Activated T-cell treated with anti-CD3 and anti-CD28 coated beads, Interleukin-2, amount 50 U/mL, for 24 hours (primary cell): ENCODE results near the gene ANHX.
"Not testable (repeated sequence)": the region's sequence is repeated elsewhere in the genome, so short reads cannot be mapped to it uniquely, and the experiment has no call there.

ENCODE experiments used
- DNase-seq: peaks from one replicate; pipeline ENCODE4 v3.0.0-alpha.2; 2020
- H3K27ac Mint-ChIP-seq: 2 replicates; pipeline ENCODE4 v1.8.0; 2020; ENCODE audit warnings: mild to moderate bottlenecking, mixed read lengths
- H3K27me3 Mint-ChIP-seq: 2 replicates; pipeline ENCODE4 v1.8.0; 2020; ENCODE audit warnings: mixed read lengths
- H3K36me3 Mint-ChIP-seq: 2 replicates; pipeline ENCODE4 v1.8.0; 2020; ENCODE audit warnings: low read depth, mixed read lengths
- H3K4me1 Mint-ChIP-seq: 2 replicates; pipeline ENCODE4 v1.8.0; 2020; ENCODE audit warnings: low read depth, mixed read lengths
- H3K4me3 Mint-ChIP-seq: 2 replicates; pipeline ENCODE4 v1.8.0; 2020; ENCODE audit warnings: mild to moderate bottlenecking, moderate library complexity, mixed read lengths
- H3K9me3 Mint-ChIP-seq: 2 replicates; pipeline ENCODE4 v1.8.0; 2020; ENCODE audit warnings: mixed read lengths

ANHX gene

GRCh38 chr12:133235401-133236112, at the start of gene ANHX:
Gene ANHX, minus strand, starts transcription at chr12:133235877. Its CDS starts 1,521 bp downstream, at chr12:133234356.
- peaks cover 15% of the 10 kb centered on the region for H3K27me3 Mint-ChIP-seq
- H3K36me3 Mint-ChIP-seq = peaks cover 3% of the 10 kb centered on the region
- H3K27ac Mint-ChIP-seq = no peak within 1 kb of the TSS
- DNase-seq = no peak
- no peaks in the 10 kb centered on the region for H3K4me1 Mint-ChIP-seq
- no peak within 1 kb of the TSS for H3K4me3 Mint-ChIP-seq
- H3K9me3 Mint-ChIP-seq = peaks cover 27% of the 10 kb centered on the region

GRCh38 chr12:133264668-133265067, 29.0 kb upstream of the ANHX start:
- H3K27ac Mint-ChIP-seq, H3K27me3 Mint-ChIP-seq, H3K9me3 Mint-ChIP-seq, DNase-seq, H3K4me1 Mint-ChIP-seq, H3K4me3 Mint-ChIP-seq, H3K36me3 Mint-ChIP-seq: not testable (repeated sequence)

GRCh38 chr12:133264173-133264572, 28.5 kb upstream of the ANHX start:
- Mint-ChIP-seq H3K4me3 (no peak overlapping the region), H3K4me1 (no peaks in the 10 kb centered on the region)
- no peak for DNase-seq

GRCh38 chr12:133256321-133256720, 20.6 kb upstream of the ANHX start:
- Mint-ChIP-seq H3K9me3 (peaks cover 35% of the 10 kb centered on the region), H3K27me3 (peaks cover 3% of the 10 kb centered on the region), H3K4me1 (no peaks in the 10 kb centered on the region), H3K36me3 (no peaks in the 10 kb centered on the region), H3K27ac (no peak overlapping the region), H3K4me3 (no peak overlapping the region)
- DNase-seq = no peak

More at GRCh38 chr12:133264173-133264572, 28.5 kb upstream of the ANHX start:
- H3K9me3 Mint-ChIP-seq = no peaks in the 10 kb centered on the region
- no peaks in the 10 kb centered on the region for H3K36me3 Mint-ChIP-seq
- no peaks in the 10 kb centered on the region for H3K27me3 Mint-ChIP-seq
- no peak overlapping the region for H3K27ac Mint-ChIP-seq

GRCh38 chr12:133255833-133256232, 20.2 kb upstream of the ANHX start:
- not testable (repeated sequence) for H3K36me3 Mint-ChIP-seq, H3K27me3 Mint-ChIP-seq, DNase-seq, H3K4me3 Mint-ChIP-seq, H3K27ac Mint-ChIP-seq, H3K4me1 Mint-ChIP-seq
- H3K9me3 Mint-ChIP-seq = peaks cover 36% of the 10 kb centered on the region

- Mint-ChIP-seq H3K36me3 (no peaks in the 10 kb centered on the region), H3K4me3 (no peak overlapping the region), H3K9me3 (peaks cover 47% of the 10 kb centered on the region), H3K4me1 (no peaks in the 10 kb centered on the region), H3K27ac (no peak overlapping the region), H3K27me3 (peaks cover 3% of the 10 kb centered on the region)
- DNase-seq = no peak
Observed at GRCh38 chr12:133251732-133252131, 16.1 kb upstream of the ANHX start.

GRCh38 chr12:133236556-133236955, 879 bp upstream of the ANHX start:
- no peaks in the 10 kb centered on the region for H3K4me1 Mint-ChIP-seq
- H3K9me3 Mint-ChIP-seq = peaks cover 32% of the 10 kb centered on the region
- H3K27me3 Mint-ChIP-seq = peaks cover 25% of the 10 kb centered on the region
- H3K36me3 Mint-ChIP-seq = peaks cover 3% of the 10 kb centered on the region
- no peak overlapping the region for H3K4me3 Mint-ChIP-seq
- DNase-seq = no peak
- no peak overlapping the region for H3K27ac Mint-ChIP-seq

- H3K27ac Mint-ChIP-seq = no peak overlapping the region
- peaks cover 21% of the 10 kb centered on the region for H3K27me3 Mint-ChIP-seq
- peaks cover 3% of the 10 kb centered on the region for H3K36me3 Mint-ChIP-seq
- no peak for DNase-seq
- peaks cover 28% of the 10 kb centered on the region for H3K9me3 Mint-ChIP-seq
- no peaks in the 10 kb centered on the region for H3K4me1 Mint-ChIP-seq
- H3K4me3 Mint-ChIP-seq = no peak overlapping the region
Observed at GRCh38 chr12:133236144-133236543, 467 bp upstream of the ANHX start.

- Mint-ChIP-seq H3K27me3 (peaks cover 18% of the 10 kb centered on the region), H3K4me3 (no peak overlapping the region), H3K36me3 (peaks cover 3% of the 10 kb centered on the region), H3K27ac (no peak overlapping the region), H3K4me1 (no peaks in the 10 kb centered on the region), H3K9me3 (peaks cover 25% of the 10 kb centered on the region)
- DNase-seq = no peak
Observed at GRCh38 chr12:133234971-133235370, 706 bp downstream of the ANHX start.

GRCh38 chr12:133233993-133234564, 1.6 kb downstream of the ANHX start:
- Mint-ChIP-seq H3K27ac (no peak overlapping the region), H3K27me3 (peaks cover 13% of the 10 kb centered on the region), H3K36me3 (peaks cover 3% of the 10 kb centered on the region), H3K4me3 (no peak overlapping the region), H3K9me3 (peaks cover 16% of the 10 kb centered on the region), H3K4me1 (no peaks in the 10 kb centered on the region)
- no peak for DNase-seq

GRCh38 chr12:133233006-133233405, 2.7 kb downstream of the ANHX start:
- Mint-ChIP-seq H3K9me3 (peaks cover 16% of the 10 kb centered on the region), H3K36me3 (peaks cover 3% of the 10 kb centered on the region), H3K27me3 (peaks cover 13% of the 10 kb centered on the region)

GRCh38 chr12:133231001-133231400, 4.7 kb downstream of the ANHX start:
- peaks cover 7% of the 10 kb centered on the region for H3K27me3 Mint-ChIP-seq
- peaks cover 10% of the 10 kb centered on the region for H3K9me3 Mint-ChIP-seq

More at GRCh38 chr12:133233006-133233405, 2.7 kb downstream of the ANHX start:
- Mint-ChIP-seq H3K4me3 (no peak overlapping the region), H3K27ac (no peak overlapping the region), H3K4me1 (no peaks in the 10 kb centered on the region)
- no peak for DNase-seq

GRCh38 chr12:133227281-133227852, 8.3 kb downstream of the ANHX start:
- H3K27me3 Mint-ChIP-seq = peaks cover 7% of the 10 kb centered on the region
- no peak overlapping the region for H3K4me3 Mint-ChIP-seq
- H3K9me3 Mint-ChIP-seq = peaks cover 3% of the 10 kb centered on the region
- H3K27ac Mint-ChIP-seq = no peak overlapping the region
- no peaks in the 10 kb centered on the region for H3K4me1 Mint-ChIP-seq
- DNase-seq = no peak
- H3K36me3 Mint-ChIP-seq = no peaks in the 10 kb centered on the region

More at GRCh38 chr12:133231001-133231400, 4.7 kb downstream of the ANHX start:
- no peak for DNase-seq
- no peak overlapping the region for H3K27ac Mint-ChIP-seq
- no peak overlapping the region for H3K4me3 Mint-ChIP-seq
- no peaks in the 10 kb centered on the region for H3K4me1 Mint-ChIP-seq
- H3K36me3 Mint-ChIP-seq = no peaks in the 10 kb centered on the region

GRCh38 chr12:133226690-133227089, 9.0 kb downstream of the ANHX start:
- no peaks in the 10 kb centered on the region for H3K36me3 Mint-ChIP-seq
- H3K27me3 Mint-ChIP-seq = peaks cover 7% of the 10 kb centered on the region
- H3K27ac Mint-ChIP-seq = no peak overlapping the region
- H3K9me3 Mint-ChIP-seq = peaks cover 9% of the 10 kb centered on the region
- no peaks in the 10 kb centered on the region for H3K4me1 Mint-ChIP-seq
- DNase-seq = no peak
- no peak overlapping the region for H3K4me3 Mint-ChIP-seq

- Mint-ChIP-seq H3K27ac (no peak overlapping the region), H3K9me3 (peaks cover 15% of the 10 kb centered on the region), H3K4me1 (no peaks in the 10 kb centered on the region)
Observed at GRCh38 chr12:133225527-133225926, 10.2 kb downstream of the ANHX start.

More at GRCh38 chr12:133225527-133225926, 10.2 kb downstream of the ANHX start:
- DNase-seq = no peak
- no peaks in the 10 kb centered on the region for H3K36me3 Mint-ChIP-seq
- H3K4me3 Mint-ChIP-seq = no peak overlapping the region
- H3K27me3 Mint-ChIP-seq = peaks cover 7% of the 10 kb centered on the region
